Measurements from ENCODE around the gene ANKRD29. TPM values are rescaled to one million over a fixed set of nuclear protein-coding genes. Genes with fewer than 3 reads are reported as not detected.

Gene ANKRD29
- total RNA-seq, 1 experiment from 2014 or later = 4.3 TPM

GRCh38 chr18:23599809-23600208, 62.9 kb downstream of the ANKRD29 start:
- Histone ChIP-seq H3K4me1 (replicated peaks; ENCODE audit: insufficient read depth) (no peaks in the 10 kb centered on the region), H3K9me2 (ENCODE audit: insufficient read depth) (no peaks in the 10 kb centered on the region), H3K9me3 (ENCODE audit: insufficient read depth, low read depth) (no peaks in the 10 kb centered on the region), H3K4me3 (no peak overlapping the region), H3K27me3 (ENCODE audit: insufficient read depth, low read depth) (no peaks in the 10 kb centered on the region), H3K36me3 (ENCODE audit: low read depth) (no peaks in the 10 kb centered on the region), H2AFZ (no peak overlapping the region), H3K27ac (no peak overlapping the region), H3F3A (ENCODE audit: insufficient read depth, low read depth) (no peaks in the 10 kb centered on the region), H3K4me2 (no peak overlapping the region), H3K79me2 (ENCODE audit: low read depth) (no peaks in the 10 kb centered on the region), H4K20me1 (ENCODE audit: insufficient read depth) (no peaks in the 10 kb centered on the region)
- TF ChIP-seq CTCF (conservative IDR thresholded peaks at IDR 0.05) = no peak
- TF ChIP-seq EZH2 (IDR thresholded peaks at IDR 0.05; ENCODE audit: low read depth) = no peak
- CTCF ChIA-PET = no interaction called here
- DNase-seq = no peak
- BruUV-seq (replicated peaks) = no TSS peak
- POLR2A ChIA-PET (ENCODE audit: unreplicated experiment) = no interaction called here
- intact Hi-C loops (cut with micrococcal nuclease; ENCODE audit: unreplicated experiment) = no loop called here

- TF ChIP-seq CTCF (conservative IDR thresholded peaks at IDR 0.05) = no peak
- no peak for TF ChIP-seq EZH2 (IDR thresholded peaks at IDR 0.05; ENCODE audit: low read depth)
- Histone ChIP-seq H3K79me2 (ENCODE audit: low read depth) (no peaks in the 10 kb centered on the region), H3K4me2 (no peak overlapping the region), H3K36me3 (ENCODE audit: low read depth) (no peaks in the 10 kb centered on the region), H4K20me1 (ENCODE audit: insufficient read depth) (no peaks in the 10 kb centered on the region), H3F3A (ENCODE audit: insufficient read depth, low read depth) (peaks cover 8% of the 10 kb centered on the region; the same call in 1 of the 2 replicates), H3K9me3 (ENCODE audit: insufficient read depth, low read depth) (no peaks in the 10 kb centered on the region), H3K27ac (no peak overlapping the region), H3K4me1 (replicated peaks; ENCODE audit: insufficient read depth) (0 out of 2 replicates have a peak, but pooled peaks cover 5% of the 10 kb centered on the region), H3K27me3 (ENCODE audit: insufficient read depth, low read depth) (no peaks in the 10 kb centered on the region), H2AFZ (no peak overlapping the region), H3K4me3 (no peak overlapping the region), H3K9me2 (ENCODE audit: insufficient read depth) (no peaks in the 10 kb centered on the region)
- no TSS peak for BruUV-seq (replicated peaks)
- CTCF ChIA-PET = no interaction called here
- DNase-seq = no peak
- intact Hi-C loops (cut with micrococcal nuclease; ENCODE audit: unreplicated experiment) = no loop called here
- POLR2A ChIA-PET (ENCODE audit: unreplicated experiment) = no interaction called here
Observed at GRCh38 chr18:23596183-23596582, 66.5 kb downstream of the ANKRD29 start.

- H3K27ac ChIP-seq = no peak overlapping the region
- no peaks in the 10 kb centered on the region for H3K9me2 ChIP-seq (ENCODE audit: insufficient read depth)
- BruUV-seq (replicated peaks) = no TSS peak
- no peaks in the 10 kb centered on the region for H3K27me3 ChIP-seq (ENCODE audit: insufficient read depth, low read depth)
- CTCF ChIA-PET = no interaction called here
- H3K4me3 ChIP-seq = no peak overlapping the region
- no peaks in the 10 kb centered on the region for H3K79me2 ChIP-seq (ENCODE audit: low read depth)
- H3F3A ChIP-seq (ENCODE audit: insufficient read depth, low read depth) = peaks cover 8% of the 10 kb centered on the region; the same call in 1 of the 2 replicates
- DNase-seq = no peak
- H3K36me3 ChIP-seq (ENCODE audit: low read depth) = no peaks in the 10 kb centered on the region
- POLR2A ChIA-PET (ENCODE audit: unreplicated experiment) = no interaction called here
- intact Hi-C loops (cut with micrococcal nuclease; ENCODE audit: unreplicated experiment) = no loop called here
- H2AFZ ChIP-seq = no peak overlapping the region
- no peaks in the 10 kb centered on the region for H3K9me3 ChIP-seq (ENCODE audit: insufficient read depth, low read depth)
- H4K20me1 ChIP-seq (ENCODE audit: insufficient read depth) = no peaks in the 10 kb centered on the region
- H3K4me2 ChIP-seq = no peak overlapping the region
- TF ChIP-seq EZH2 (IDR thresholded peaks at IDR 0.05; ENCODE audit: low read depth) (no peak), CTCF (conservative IDR thresholded peaks at IDR 0.05) (no peak)
- 0 out of 2 replicates have a peak, but pooled peaks cover 5% of the 10 kb centered on the region for H3K4me1 ChIP-seq (replicated peaks; ENCODE audit: insufficient read depth)
Observed at GRCh38 chr18:23595591-23595990, 67.1 kb downstream of the ANKRD29 start.
